WTC11 (cell line): Measurements from ENCODE around the gene ZNF362. TPM values are rescaled to one million over a fixed set of nuclear protein-coding genes. Genes with fewer than 3 reads are reported as not detected.

Source experiments
- ATAC-seq: fragments of 200-7000 bp; cut with Tn5 transposase; 2 replicates; pipeline ENCODE4 v1.10.0; 2021; ENCODE audit warnings: mild to moderate bottlenecking, moderate library complexity
- CTCF ChIA-PET: fragments of 300-600 bp; sonication (Branson Sonifier 250); formaldehyde crosslinking; loops from one replicate; lab custom pipeline; 2021; ENCODE audit warnings: antibody characterized with exemption; lab: Charles Lee
- POLR2A ChIA-PET: fragments of 350-600 bp; sonication (Branson Sonifier 250); formaldehyde crosslinking; loops from one replicate; lab custom pipeline; 2021; ENCODE audit warnings: antibody characterized with exemption; lab: Charles Lee
- DNase-seq: peaks from one replicate; pipeline ENCODE4 v3.0.0; 2021; ENCODE audit warnings: low spot score
- H3K27ac Mint-ChIP-seq: 2 replicates; pipeline ENCODE4 v1.8.0; 2021; ENCODE audit warnings: mixed read lengths
- H3K27me3 Mint-ChIP-seq: 2 replicates; pipeline ENCODE4 v1.8.0; 2021; ENCODE audit warnings: low read depth, mild to moderate bottlenecking, moderate library complexity, mixed read lengths
- H3K36me3 Mint-ChIP-seq: 2 replicates; pipeline ENCODE4 v1.8.0; 2021; ENCODE audit warnings: mixed read lengths
- H3K4me1 Mint-ChIP-seq: 2 replicates; pipeline ENCODE4 v1.8.0; 2022; ENCODE audit warnings: mixed read lengths
- H3K4me3 Mint-ChIP-seq: 2 replicates; pipeline ENCODE4 v1.8.0; 2021; ENCODE audit warnings: mild to moderate bottlenecking, moderate library complexity, mixed read lengths
- H3K9me3 Mint-ChIP-seq: 2 replicates; pipeline ENCODE4 v1.8.0; 2021; ENCODE audit warnings: mixed read lengths
- CDX4 ChIP-seq: fragments of 250-450 bp; sonication (Bioruptor Pico); IDR thresholded peaks from 2 replicates; pipeline ENCODE4 v1.9.0; 2021; ENCODE audit warnings: moderate library complexity, mild to moderate bottlenecking, inconsistent platforms, borderline replicate concordance
- HMGA2 ChIP-seq: fragments of 250-450 bp; sonication (Bioruptor Pico); IDR thresholded peaks from 2 replicates; pipeline ENCODE4 v1.4.0; 2021; ENCODE audit warnings: mild to moderate bottlenecking, moderate library complexity
- HMGXB4 ChIP-seq: sonication (generic); formaldehyde crosslinking; IDR thresholded peaks from 2 replicates; pipeline ENCODE4 v1.8.1; 2023; ENCODE audit warnings: mild to moderate bottlenecking, moderate library complexity, missing genetic modification reagents
- NFYB ChIP-seq: sonication (generic); formaldehyde crosslinking; conservative IDR thresholded peaks from 2 replicates; pipeline ENCODE4 v1.8.0; 2022; ENCODE audit warnings: low read depth, missing genetic modification reagents
- NR2C2 ChIP-seq: sonication (generic); formaldehyde crosslinking; IDR thresholded peaks from 2 replicates; pipeline ENCODE4 v1.8.0; 2022; ENCODE audit warnings: mild to moderate bottlenecking, missing genetic modification reagents
- SMAD3 ChIP-seq: sonication (generic); formaldehyde crosslinking; IDR thresholded peaks from 2 replicates; pipeline ENCODE4 v1.8.0; 2022; ENCODE audit warnings: missing genetic modification reagents, mild to moderate bottlenecking, borderline replicate concordance
- TCF7 ChIP-seq: sonication (generic); formaldehyde crosslinking; IDR thresholded peaks from 2 replicates; pipeline ENCODE4 v1.8.0; 2022; ENCODE audit warnings: mild to moderate bottlenecking, low read depth, missing genetic modification reagents, moderate library complexity
- ZBTB43 ChIP-seq: sonication (generic); formaldehyde crosslinking; IDR thresholded peaks from 2 replicates; pipeline ENCODE4 v1.8.1; 2023; ENCODE audit warnings: mild to moderate bottlenecking, missing genetic modification reagents
- ZNF263 ChIP-seq: sonication (generic); formaldehyde crosslinking; IDR thresholded peaks from 2 replicates; pipeline ENCODE4 v1.8.1; 2022; ENCODE audit warnings: low read depth, mild to moderate bottlenecking, moderate library complexity, missing genetic modification reagents
- ZNF317 ChIP-seq: sonication (generic); formaldehyde crosslinking; IDR thresholded peaks from 2 replicates; pipeline ENCODE4 v1.8.1; 2023; ENCODE audit warnings: low read depth, mild to moderate bottlenecking, moderate library complexity, missing genetic modification reagents, borderline replicate concordance
- ZNF396 ChIP-seq: fragments of 250-450 bp; sonication (Bioruptor Pico); IDR thresholded peaks from 2 replicates; pipeline ENCODE4 v1.8.0; 2021; ENCODE audit warnings: mild to moderate bottlenecking, moderate library complexity, borderline replicate concordance
- total RNA-seq: library from RNA; stranded (reverse); gene quantifications from 3 replicates; pipeline ENCODE4 v1.2.3, GENCODE V29; 2021
- TF ChIP-seq, protein P1 (sequence below): sonication (generic); formaldehyde crosslinking; IDR thresholded peaks from 2 replicates; pipeline ENCODE4 v1.8.1; 2022; ENCODE audit warnings: low read depth, mild to moderate bottlenecking, moderate library complexity, missing genetic modification reagents, borderline replicate concordance
- TF ChIP-seq, protein P2 (sequence below): sonication (generic); formaldehyde crosslinking; IDR thresholded peaks from 2 replicates; pipeline ENCODE4 v1.8.1; 2022; ENCODE audit warnings: mild to moderate bottlenecking, moderate library complexity, missing genetic modification reagents
- TF ChIP-seq, protein P3 (sequence below): sonication (generic); formaldehyde crosslinking; IDR thresholded peaks from 2 replicates; pipeline ENCODE4 v1.8.1; 2022; ENCODE audit warnings: missing genetic modification reagents, borderline replicate concordance
- TF ChIP-seq, protein P4 (sequence below): sonication (generic); formaldehyde crosslinking; conservative IDR thresholded peaks from 2 replicates; pipeline ENCODE4 v1.8.1; 2023; ENCODE audit warnings: mild to moderate bottlenecking, low read depth, missing genetic modification reagents, moderate library complexity

Gene ZNF362
- total RNA-seq, 1 experiment from 2014 or later = 24.2 TPM

- peaks cover 11% of the 10 kb centered on the region for H3K9me3 Mint-ChIP-seq
- CTCF ChIA-PET = interaction anchor here (0.9 kb wide), 1 partner anchor 10 kb away, joined by 4 read pairs; no protein-coding TSS in a partner anchor
Observed at GRCh38 chr1:33228935-33229487, 27.3 kb upstream of the ZNF362 start.

DNA sequence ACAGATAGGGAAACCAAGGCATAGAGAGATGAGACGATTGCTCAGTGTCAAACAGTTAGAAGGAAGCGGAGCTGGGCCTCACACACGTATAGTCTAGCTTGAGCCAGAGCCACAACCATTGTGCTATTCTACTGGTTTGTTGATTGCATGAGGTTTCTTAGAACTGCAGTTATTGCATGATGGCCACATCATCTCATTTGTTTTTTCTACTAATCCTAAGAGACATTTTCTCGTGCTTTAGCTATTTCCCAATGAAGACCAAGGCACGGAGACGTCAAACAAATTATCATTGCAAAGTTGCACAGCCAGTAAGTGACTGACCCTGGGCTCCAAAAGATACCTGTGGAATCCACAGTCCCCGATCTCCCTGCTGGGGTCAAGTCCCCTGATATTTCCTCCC lies 25.1 kb upstream of the ZNF362 start:
- peaks cover 22% of the 10 kb centered on the region for H3K27me3 Mint-ChIP-seq
- TF ChIP-seq HMGA2 (CRISPR knock-in tag) (no peak), ZNF396 (CRISPR knock-in tag) (no peak), NR2C2 (no peak), SMAD3 (CRISPR knock-in tag) (no peak), TCF7 (CRISPR knock-in tag) (no peak), CDX4 (CRISPR knock-in tag) (no peak), ZNF317 (no peak), ZBTB43 (CRISPR knock-in tag) (no peak), NFYB (CRISPR knock-in tag) (no peak)
- TF ChIP-seq, protein P1, sequence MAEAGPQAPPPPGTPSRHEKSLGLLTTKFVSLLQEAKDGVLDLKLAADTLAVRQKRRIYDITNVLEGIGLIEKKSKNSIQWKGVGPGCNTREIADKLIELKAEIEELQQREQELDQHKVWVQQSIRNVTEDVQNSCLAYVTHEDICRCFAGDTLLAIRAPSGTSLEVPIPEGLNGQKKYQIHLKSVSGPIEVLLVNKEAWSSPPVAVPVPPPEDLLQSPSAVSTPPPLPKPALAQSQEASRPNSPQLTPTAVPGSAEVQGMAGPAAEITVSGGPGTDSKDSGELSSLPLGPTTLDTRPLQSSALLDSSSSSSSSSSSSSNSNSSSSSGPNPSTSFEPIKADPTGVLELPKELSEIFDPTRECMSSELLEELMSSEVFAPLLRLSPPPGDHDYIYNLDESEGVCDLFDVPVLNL (CRISPR knock-in tag) = no peak
- TF ChIP-seq, protein P2, sequence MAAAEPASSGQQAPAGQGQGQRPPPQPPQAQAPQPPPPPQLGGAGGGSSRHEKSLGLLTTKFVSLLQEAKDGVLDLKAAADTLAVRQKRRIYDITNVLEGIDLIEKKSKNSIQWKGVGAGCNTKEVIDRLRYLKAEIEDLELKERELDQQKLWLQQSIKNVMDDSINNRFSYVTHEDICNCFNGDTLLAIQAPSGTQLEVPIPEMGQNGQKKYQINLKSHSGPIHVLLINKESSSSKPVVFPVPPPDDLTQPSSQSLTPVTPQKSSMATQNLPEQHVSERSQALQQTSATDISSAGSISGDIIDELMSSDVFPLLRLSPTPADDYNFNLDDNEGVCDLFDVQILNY = no peak
- TF ChIP-seq, all 79 proteins: peak for 0
- no peaks in the 10 kb centered on the region for H3K36me3 Mint-ChIP-seq
- ChIA-PET POLR2A (no interaction called here), CTCF (interaction anchor here (0.8 kb wide), 1 partner anchor 64 kb away, joined by 3 read pairs; no protein-coding TSS in a partner anchor)
- peaks cover 27% of the 10 kb centered on the region for H3K4me1 Mint-ChIP-seq
- DNase-seq (no peak), ATAC-seq (no peak)
- no peak overlapping the region for H3K4me3 Mint-ChIP-seq
- no peaks in the 10 kb centered on the region for H3K9me3 Mint-ChIP-seq
- H3K27ac Mint-ChIP-seq = no peak overlapping the region

More at GRCh38 chr1:33228935-33229487, 27.3 kb upstream of the ZNF362 start:
- Mint-ChIP-seq H3K27me3 (peaks cover 33% of the 10 kb centered on the region), H3K4me3 (no peak overlapping the region), H3K27ac (no peak overlapping the region), H3K4me1 (peaks cover 12% of the 10 kb centered on the region), H3K36me3 (peaks cover 1% of the 10 kb centered on the region; the same call in 1 of the 2 replicates)
- DNase-seq (no peak), ATAC-seq (no peak)
- no peak for TF ChIP-seq CDX4 (CRISPR knock-in tag)
- no peak for TF ChIP-seq TCF7 (CRISPR knock-in tag)
- POLR2A ChIA-PET = no interaction called here

DNA sequence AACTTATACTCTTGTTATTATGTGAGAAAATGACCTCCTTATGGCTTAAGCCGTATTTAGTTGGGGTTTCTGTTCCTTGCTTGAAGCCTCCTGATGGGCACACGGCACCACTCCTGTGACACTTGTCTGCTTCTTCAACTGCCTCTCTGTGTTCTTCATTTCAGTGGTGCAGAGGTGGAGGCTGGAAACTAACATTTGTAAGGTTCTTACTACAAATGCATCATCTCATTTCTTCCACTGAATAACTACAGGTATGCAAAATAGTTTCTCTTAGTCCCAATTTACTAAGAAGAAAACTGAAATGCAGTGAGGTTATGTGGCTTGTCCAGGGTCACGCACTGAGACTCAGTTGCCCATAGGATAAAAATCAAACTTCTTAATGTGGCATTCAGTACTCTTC lies 23.6 kb upstream of the ZNF362 start:
- no peaks in the 10 kb centered on the region; the same call in 1 of the 2 replicates for H3K9me3 Mint-ChIP-seq
- ChIA-PET CTCF (no interaction called here), POLR2A (no interaction called here)
- H3K36me3 Mint-ChIP-seq = no peaks in the 10 kb centered on the region
- ATAC-seq = no peak
- no peak overlapping the region for H3K27ac Mint-ChIP-seq
- H3K27me3 Mint-ChIP-seq = peaks cover 17% of the 10 kb centered on the region
- no peak for DNase-seq
- peaks cover 27% of the 10 kb centered on the region for H3K4me1 Mint-ChIP-seq
- no peak overlapping the region for H3K4me3 Mint-ChIP-seq
- TF ChIP-seq HMGXB4 (no peak), ZNF263 (CRISPR knock-in tag) (no peak), NFYB (CRISPR knock-in tag) (no peak)
- TF ChIP-seq, protein P3, sequence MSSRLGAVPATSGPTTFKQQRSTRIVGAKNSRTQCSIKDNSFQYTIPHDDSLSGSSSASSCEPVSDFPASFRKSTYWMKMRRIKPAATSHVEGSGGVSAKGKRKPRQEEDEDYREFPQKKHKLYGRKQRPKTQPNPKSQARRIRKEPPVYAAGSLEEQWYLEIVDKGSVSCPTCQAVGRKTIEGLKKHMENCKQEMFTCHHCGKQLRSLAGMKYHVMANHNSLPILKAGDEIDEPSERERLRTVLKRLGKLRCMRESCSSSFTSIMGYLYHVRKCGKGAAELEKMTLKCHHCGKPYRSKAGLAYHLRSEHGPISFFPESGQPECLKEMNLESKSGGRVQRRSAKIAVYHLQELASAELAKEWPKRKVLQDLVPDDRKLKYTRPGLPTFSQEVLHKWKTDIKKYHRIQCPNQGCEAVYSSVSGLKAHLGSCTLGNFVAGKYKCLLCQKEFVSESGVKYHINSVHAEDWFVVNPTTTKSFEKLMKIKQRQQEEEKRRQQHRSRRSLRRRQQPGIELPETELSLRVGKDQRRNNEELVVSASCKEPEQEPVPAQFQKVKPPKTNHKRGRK = no peak
- TF ChIP-seq, protein P4, sequence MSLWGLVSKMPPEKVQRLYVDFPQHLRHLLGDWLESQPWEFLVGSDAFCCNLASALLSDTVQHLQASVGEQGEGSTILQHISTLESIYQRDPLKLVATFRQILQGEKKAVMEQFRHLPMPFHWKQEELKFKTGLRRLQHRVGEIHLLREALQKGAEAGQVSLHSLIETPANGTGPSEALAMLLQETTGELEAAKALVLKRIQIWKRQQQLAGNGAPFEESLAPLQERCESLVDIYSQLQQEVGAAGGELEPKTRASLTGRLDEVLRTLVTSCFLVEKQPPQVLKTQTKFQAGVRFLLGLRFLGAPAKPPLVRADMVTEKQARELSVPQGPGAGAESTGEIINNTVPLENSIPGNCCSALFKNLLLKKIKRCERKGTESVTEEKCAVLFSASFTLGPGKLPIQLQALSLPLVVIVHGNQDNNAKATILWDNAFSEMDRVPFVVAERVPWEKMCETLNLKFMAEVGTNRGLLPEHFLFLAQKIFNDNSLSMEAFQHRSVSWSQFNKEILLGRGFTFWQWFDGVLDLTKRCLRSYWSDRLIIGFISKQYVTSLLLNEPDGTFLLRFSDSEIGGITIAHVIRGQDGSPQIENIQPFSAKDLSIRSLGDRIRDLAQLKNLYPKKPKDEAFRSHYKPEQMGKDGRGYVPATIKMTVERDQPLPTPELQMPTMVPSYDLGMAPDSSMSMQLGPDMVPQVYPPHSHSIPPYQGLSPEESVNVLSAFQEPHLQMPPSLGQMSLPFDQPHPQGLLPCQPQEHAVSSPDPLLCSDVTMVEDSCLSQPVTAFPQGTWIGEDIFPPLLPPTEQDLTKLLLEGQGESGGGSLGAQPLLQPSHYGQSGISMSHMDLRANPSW (CRISPR knock-in tag) = no peak
- TF ChIP-seq, protein P2 = no peak
